Stimulated activated CD8-positive, alpha-beta memory T cell treated with anti-CD3 and anti-CD28 coated beads, Interleukin-2, amount 100 ng/mL, for 1 hour (primary cell): Measurements from ENCODE around the gene PHYHD1.
A peak's percentile ranks its signal among the peaks of the same experiment; 100 is the strongest.

Source experiments
- DNase-seq, 2 donors: peaks; one replicate each; pipeline ENCODE4 v3.0.0-alpha.2; 2020; ENCODE audit warnings: low read depth in 2 of 2

The PHYHD1 gene

GRCh38 chr9:128901379-128901778 lies 19.4 kb upstream of the PHYHD1 start:
- no peak for DNase-seq

- DNase-seq = no peak
These were observed 19.0 kb upstream of the PHYHD1 start for GRCh38 chr9:128901822-128902221.

GRCh38 chr9:128902351-128903078 lies 18.3 kb upstream of the PHYHD1 start:
- peak; percentile 60 to 75 for DNase-seq

- DNase-seq = no peak
These were observed 17.7 kb upstream of the PHYHD1 start for GRCh38 chr9:128903079-128903461.

GRCh38 chr9:128903871-128904620 lies 16.7 kb upstream of the PHYHD1 start:
- no peak for DNase-seq

GRCh38 chr9:128905964-128906363 lies 14.8 kb upstream of the PHYHD1 start:
- DNase-seq = no peak

- no peak for DNase-seq
These were observed 14.0 kb upstream of the PHYHD1 start for GRCh38 chr9:128906741-128907140.

GRCh38 chr9:128908372-128908771 lies 12.4 kb upstream of the PHYHD1 start:
- no peak for DNase-seq

- DNase-seq = no peak
These were observed 10.9 kb upstream of the PHYHD1 start for GRCh38 chr9:128909859-128910258.

GRCh38 chr9:128910906-128911305 lies 9.9 kb upstream of the PHYHD1 start:
- no peak for DNase-seq

GRCh38 chr9:128911529-128912035 lies 9.2 kb upstream of the PHYHD1 start:
- DNase-seq = no peak

- no peak for DNase-seq
These were observed 8.4 kb upstream of the PHYHD1 start for GRCh38 chr9:128912270-128912853.

GRCh38 chr9:128913048-128913900 lies 7.5 kb upstream of the PHYHD1 start:
- no peak for DNase-seq

- DNase-seq = no peak
These were observed 6.6 kb upstream of the PHYHD1 start for GRCh38 chr9:128913995-128914772.

GRCh38 chr9:128916204-128916603 lies 4.6 kb upstream of the PHYHD1 start:
- no peak for DNase-seq

- DNase-seq = no peak
These were observed 4.0 kb upstream of the PHYHD1 start for GRCh38 chr9:128916745-128917144.

GRCh38 chr9:128917151-128917849 lies 3.5 kb upstream of the PHYHD1 start:
- no peak for DNase-seq

GRCh38 chr9:128918921-128919320 lies 1.9 kb upstream of the PHYHD1 start:
- DNase-seq = no peak

- DNase-seq = no peak
These were observed 1.2 kb upstream of the PHYHD1 start for GRCh38 chr9:128919402-128920089.
